IMR-90 (cell line): Measurements from ENCODE around the gene DLX1. TPM values are rescaled to one million over a fixed set of nuclear protein-coding genes. Genes with fewer than 3 reads are reported as not detected.

Experiments
- ATAC-seq: fragments of 200-7000 bp; cut with Tn5 transposase; 2 replicates; pipeline ENCODE4 v1.9.1; 2020; ENCODE audit warnings: low read depth, mild to moderate bottlenecking, moderate library complexity
- BruUV-seq: library from RNA; stranded (reverse); fragments of 400-500 nt; replicated peaks from 2 replicates; lab custom pipeline; 2021; lab: Mats Ljungman, UMichigan
- CTCF ChIA-PET: fragments of 300-600 bp; formaldehyde crosslinking; extraction: SDS; loops from one replicate; lab custom pipeline; 2021; ENCODE audit warnings: antibody characterized with exemption; lab: Yijun Ruan, JAX
- POLR2A ChIA-PET: fragments of 300-600 bp; sonication (Branson Sonifier 250); formaldehyde crosslinking; loops from one replicate; lab custom pipeline; 2022; ENCODE audit warnings: antibody characterized with exemption; ENCODE audit not compliant: unreplicated experiment; lab: Charles Lee
- DNase-seq: peaks from one replicate; pipeline ENCODE4 v3.0.0; 2013
- H2AFZ ChIP-seq: replicated peaks from 2 replicates; pipeline ENCODE3; 2013; ENCODE audit warnings: low read length, mild to moderate bottlenecking; ENCODE audit not compliant: poor library complexity
- H2AK5ac ChIP-seq: 2 replicates; pipeline ENCODE4 v1.6.1; 2013; ENCODE audit warnings: low read depth, low read length, inconsistent platforms
- H2AK9ac ChIP-seq: replicated peaks from 2 replicates; pipeline ENCODE3; 2013; ENCODE audit warnings: mild to moderate bottlenecking, low read depth, low read length, moderate library complexity; ENCODE audit not compliant: poor library complexity
- H2BK120ac ChIP-seq: 2 replicates; pipeline ENCODE4 v1.6.1; 2013; ENCODE audit warnings: low read depth, low read length, inconsistent platforms
- H2BK15ac ChIP-seq: 3 replicates; pipeline ENCODE4 v1.6.1; 2013; ENCODE audit warnings: low read depth, low read length, inconsistent platforms
- H2BK20ac ChIP-seq: 2 replicates; pipeline ENCODE4 v1.6.1; 2013; ENCODE audit warnings: low read depth, mild to moderate bottlenecking, inconsistent platforms, low read length, moderate library complexity
- H2BK5ac ChIP-seq: 2 replicates; pipeline ENCODE4 v1.6.1; 2013; ENCODE audit warnings: mild to moderate bottlenecking, low read depth, low read length, inconsistent platforms; ENCODE audit not compliant: poor library complexity, severe bottlenecking
- H3K14ac ChIP-seq: replicated peaks from 2 replicates; pipeline ENCODE4 v1.6.1; 2013; ENCODE audit warnings: low read depth, low read length, inconsistent platforms
- H3K18ac ChIP-seq: 2 replicates; pipeline ENCODE4 v1.6.1; 2013; ENCODE audit warnings: low read depth, low read length, control low read depth
- H3K23ac ChIP-seq: 2 replicates; pipeline ENCODE4 v1.6.1; 2013; ENCODE audit warnings: low read depth, low read length, inconsistent platforms
- H3K27ac ChIP-seq: 2 replicates; pipeline ENCODE4 v1.5.1; 2013; ENCODE audit warnings: mild to moderate bottlenecking, control low read depth, low read length; ENCODE audit not compliant: insufficient read depth
- H3K27me3 ChIP-seq: 2 replicates; pipeline ENCODE4 v1.6.1; 2013; ENCODE audit warnings: low read length; ENCODE audit not compliant: control insufficient read depth, insufficient read depth
- H3K36me3 ChIP-seq: 2 replicates; pipeline ENCODE4 v1.6.1; 2013; ENCODE audit warnings: low read length, mixed read lengths; ENCODE audit not compliant: control insufficient read depth, insufficient read depth
- H3K4ac ChIP-seq: 2 replicates; pipeline ENCODE4 v1.6.1; 2013; ENCODE audit warnings: low read depth, low read length, inconsistent platforms
- H3K4me1 ChIP-seq: 2 replicates; pipeline ENCODE4 v1.6.1; 2013; ENCODE audit warnings: low read length, mixed read lengths; ENCODE audit not compliant: control insufficient read depth, insufficient read depth
- H3K4me2 ChIP-seq: 2 replicates; pipeline ENCODE4 v1.6.1; 2013; ENCODE audit warnings: low read depth, mild to moderate bottlenecking, control low read depth, low read length, moderate library complexity
- H3K4me3 ChIP-seq: 2 replicates; pipeline ENCODE4 v1.5.1; 2013; ENCODE audit warnings: low read depth, mild to moderate bottlenecking, control low read depth, low read length, moderate library complexity; ENCODE audit not compliant: insufficient read depth
- H3K56ac ChIP-seq: 2 replicates; pipeline ENCODE4 v1.6.1; 2013; ENCODE audit warnings: low read length, inconsistent platforms; ENCODE audit not compliant: insufficient read depth; ENCODE audit errors: extremely low read depth
- H3K79me1 ChIP-seq, 2 experiments: 2 replicates each; pipeline ENCODE4 v1.6.1; 2013; ENCODE audit warnings: low read length in 2 of 2, inconsistent platforms in 1 of 2, low read depth in 1 of 2
- H3K9ac ChIP-seq: 2 replicates; pipeline ENCODE4 v1.6.1; 2013; ENCODE audit warnings: low read depth, low read length, control low read depth
- H3K9me1 ChIP-seq: 2 replicates; pipeline ENCODE4 v1.6.1; 2013; ENCODE audit warnings: low read length, inconsistent platforms; ENCODE audit not compliant: insufficient read depth
- H3K9me3 ChIP-seq: 2 replicates; pipeline ENCODE4 v1.6.1; 2013; ENCODE audit warnings: low read length; ENCODE audit not compliant: control insufficient read depth, insufficient read depth
- H4K20me1 ChIP-seq: 2 replicates; pipeline ENCODE4 v1.6.1; 2013; ENCODE audit warnings: low read length, inconsistent platforms; ENCODE audit not compliant: insufficient read depth
- H4K5ac ChIP-seq: 2 replicates; pipeline ENCODE4 v1.6.1; 2013; ENCODE audit warnings: mild to moderate bottlenecking, low read depth, low read length, control low read depth
- H4K8ac ChIP-seq, 2 experiments: 2 replicates each; pipeline ENCODE4 v1.6.1; 2013; ENCODE audit warnings: low read depth in 2 of 2, low read length in 2 of 2, control low read depth in 1 of 2, inconsistent platforms in 1 of 2
- H4K91ac ChIP-seq: 2 replicates; pipeline ENCODE4 v1.6.1; 2013; ENCODE audit warnings: low read depth, low read length, inconsistent platforms; ENCODE audit not compliant: insufficient read depth
- CEBPB ChIP-seq: IDR thresholded peaks from 2 replicates; pipeline ENCODE4 v1.6.1; 2012; ENCODE audit warnings: low read depth, low read length, improper control_type of control experiment
- CHD1 ChIP-seq: IDR thresholded peaks from 2 replicates; pipeline ENCODE4 v1.6.1; 2012; ENCODE audit warnings: low read depth, low read length, improper control_type of control experiment
- CTCF ChIP-seq: conservative IDR thresholded peaks from 2 replicates; pipeline ENCODE4 v1.5.1; 2012; ENCODE audit warnings: mild to moderate bottlenecking, low read depth, low read length, improper control_type of control experiment
- ELK1 ChIP-seq: fragments of 150-350 bp; IDR thresholded peaks from 2 replicates; pipeline ENCODE4 v1.6.1; 2016; ENCODE audit warnings: low read depth, mild to moderate bottlenecking, low read length, moderate library complexity, borderline replicate concordance
- FOS ChIP-seq: fragments of 150-350 bp; IDR thresholded peaks from 2 replicates; pipeline ENCODE4 v1.6.1; 2016; ENCODE audit warnings: low read depth, low read length
- MAZ ChIP-seq: IDR thresholded peaks from 2 replicates; pipeline ENCODE4 v1.6.1; 2012; ENCODE audit warnings: low read depth, mild to moderate bottlenecking, low read length, improper control_type of control experiment, moderate library complexity, borderline replicate concordance
- MXI1 ChIP-seq: IDR thresholded peaks from 2 replicates; pipeline ENCODE4 v1.6.1; 2012; ENCODE audit warnings: low read depth, mild to moderate bottlenecking, low read length, moderate library complexity, borderline replicate concordance
- POLR2A ChIP-seq: IDR thresholded peaks from 2 replicates; pipeline ENCODE4 v1.6.1; 2012; ENCODE audit warnings: mild to moderate bottlenecking, low read depth, low read length
- RAD21 ChIP-seq: IDR thresholded peaks from 2 replicates; pipeline ENCODE4 v1.6.1; 2012; ENCODE audit warnings: low read length, improper control_type of control experiment
- RCOR1 ChIP-seq: IDR thresholded peaks from 2 replicates; pipeline ENCODE4 v1.6.1; 2012; ENCODE audit warnings: mild to moderate bottlenecking, low read length, improper control_type of control experiment; ENCODE audit not compliant: insufficient replicate concordance
- SMC3 ChIP-seq: fragments of 150-350 bp; IDR thresholded peaks from 2 replicates; pipeline ENCODE4 v1.6.1; 2016; ENCODE audit warnings: low read depth, mild to moderate bottlenecking, antibody characterized with exemption, low read length, moderate library complexity
- WGBS, 2 experiments: methylation state at CpG; one replicate each; pipeline versions ENCODE4 v1.1.5 to v1.1.7; 2013; ENCODE audit warnings: missing lambda C conversion rate in 2 of 2; ENCODE audit not compliant: insufficient read length in 1 of 2; ENCODE audit errors: extremely low coverage in 2 of 2; 5-methylcytosine and 5-hydroxymethylcytosine counted together
- dilution Hi-C: fragments of 300-500 bp; cut with HindIII; formaldehyde crosslinking; loops from one replicate; pipeline ENCODE4 v1.14.3; 2018; ENCODE audit warnings: low sequenced_read_pairs; ENCODE audit not compliant: unreplicated experiment
- in situ Hi-C: fragments of 300-500 bp; cut with MboI; formaldehyde crosslinking; loops from 3 replicates; pipeline ENCODE4 v1.14.3; 2019; ENCODE audit warnings: low sequenced_read_pairs, inconsistent platforms, mixed read lengths
- intact Hi-C: fragments of 100-400 bp; cut with micrococcal nuclease; formaldehyde crosslinking; loops from 2 replicates; pipeline ENCODE4 v1.10.0; 2022
- polyA plus RNA-seq, 3 experiments: library from polyadenylated mRNA; depleted of rRNA; stranded (reverse); fragments of >200 nt; gene quantifications; 2 replicates each; pipeline ENCODE4 v1.2.3, GENCODE V29; 2012; ENCODE audit warnings: low replicate concordance in 1 of 3
- total RNA-seq: library from RNA; depleted of rRNA; stranded (reverse); fragments of >200 nt; gene quantifications from 2 replicates; pipeline ENCODE4 v1.2.3, GENCODE V29; 2012

Gene DLX1
- total and polyA plus RNA-seq, 2 of the 4 experiments (the other 2 are of a cell fraction) = 0.36 to 2.2 TPM

- no peak overlapping the region for H3K18ac ChIP-seq
- H3K4me3 ChIP-seq = no peak overlapping the region
- no peak overlapping the region for H3K9ac ChIP-seq
- ATAC-seq = peak; percentile 80
- no CpG with 5 or more reads among the region's 2 CpGs for WGBS, 2 experiments
- H3K4me1 ChIP-seq = peaks cover under 1% of the 10 kb centered on the region; the same call in 1 of the 2 replicates
- H3K27ac ChIP-seq = no peak overlapping the region
- no peak overlapping the region; the same call in 1 of the 2 replicates for H3K4me2 ChIP-seq
- H2BK120ac ChIP-seq = no peak overlapping the region
- no peak overlapping the region for H2AFZ ChIP-seq
- no peak overlapping the region for H2AK9ac ChIP-seq
- no peak overlapping the region for H3K56ac ChIP-seq
- H2BK5ac ChIP-seq = no peak overlapping the region
- H3K79me1 ChIP-seq = no peaks in the 10 kb centered on the region
- H4K20me1 ChIP-seq = no peaks in the 10 kb centered on the region
- no peak overlapping the region for H4K8ac ChIP-seq
- DNase-seq = peak; percentile 65
- no peak overlapping the region for H4K91ac ChIP-seq
- no peaks in the 10 kb centered on the region for H3K36me3 ChIP-seq
- no peak overlapping the region for H3K4ac ChIP-seq
- H2BK15ac ChIP-seq = no peak overlapping the region
- no peak for TF ChIP-seq MAZ
- TF ChIP-seq SMC3 = peak; percentile 57
- TF ChIP-seq CHD1 = no peak
- no peak for TF ChIP-seq FOS
- TF ChIP-seq ELK1 = no peak
- 0 out of 2 replicates have a peak, but pooled peaks have one; percentile 28 for TF ChIP-seq CEBPB
- TF ChIP-seq CTCF = peak; percentile 54
- peak; percentile 70 for TF ChIP-seq RAD21
- no peak for TF ChIP-seq POLR2A
- TF ChIP-seq MXI1 = no peak
- no peak for TF ChIP-seq RCOR1
- dilution Hi-C loops (no loop called here), in situ Hi-C loops (no loop called here), intact Hi-C loops (no loop called here)
- ChIA-PET POLR2A (interaction anchor here (0.6 kb wide), 1 partner anchor 425 kb away, joined by 3 read pairs; no protein-coding TSS in a partner anchor), CTCF (interaction anchor here (0.6 to 1.7 kb wide), 5 partner anchors 14 to 413 kb away, joined by 3 to 7 read pairs (median 3); no protein-coding TSS in a partner anchor)
- no peak overlapping the region for H3K14ac ChIP-seq
- no peak overlapping the region for H2BK20ac ChIP-seq
- no peaks in the 10 kb centered on the region for H3K9me1 ChIP-seq
- H3K9me3 ChIP-seq = no peaks in the 10 kb centered on the region
- no peak overlapping the region for H4K5ac ChIP-seq
- no peak overlapping the region for H3K23ac ChIP-seq
- no peak overlapping the region for H2AK5ac ChIP-seq
- BruUV-seq = no TSS peak
- H3K27me3 ChIP-seq = no peaks in the 10 kb centered on the region
Measured at GRCh38 chr2:172113617-172114016, 28.3 kb downstream of the DLX1 start.
